Kasumi-1 (cell line): ENCODE data around the gene GVQW3.

Source experiments
- DNase-seq, 2 experiments: peaks; one replicate each; lab custom pipeline; 2025; lab: John Stamatoyannopoulos, UW

GVQW3 gene

GRCh38 chr11:76445121-76446084, 64.3 kb downstream of the GVQW3 start:
- DNase-seq = peak; percentile 86

- DNase-seq = no peak
Observed at GRCh38 chr11:76448506-76448905, 67.4 kb downstream of the GVQW3 start.

- DNase-seq = no peak
Observed at GRCh38 chr11:76453248-76453647, 72.1 kb downstream of the GVQW3 start.

- no peak for DNase-seq
Observed at GRCh38 chr11:76455331-76455730, 74.2 kb downstream of the GVQW3 start.

GRCh38 chr11:76455931-76456330, 74.8 kb downstream of the GVQW3 start:
- no peak for DNase-seq

- no peak for DNase-seq
Observed at GRCh38 chr11:76456571-76456970, 75.4 kb downstream of the GVQW3 start.
